K562 (cell line): ENCODE measurements around the gene TMEM120A. TPM values are rescaled to one million over a fixed set of nuclear protein-coding genes. Genes with fewer than 3 reads are reported as not detected.

Experiments used
- ATAC-seq: fragments of 200-7000 bp; cut with Tn5 transposase; 3 replicates; pipeline ENCODE4 v1.9.1; 2020; ENCODE audit warnings: moderate library complexity
- BruUV-seq: library from RNA; stranded (reverse); fragments of 400-500 nt; replicated peaks from 2 replicates; lab custom pipeline; 2021; lab: Mats Ljungman, UMichigan
- CTCF ChIA-PET: fragments of 300-600 bp; formaldehyde crosslinking; extraction: SDS; loops from one replicate; lab custom pipeline; 2021; ENCODE audit warnings: low intra/inter-chr PET ratio; lab: Yijun Ruan, JAX
- POLR2A ChIA-PET: fragments of 300-600, 350-650 bp; sonication (Branson Sonifier 250); formaldehyde crosslinking; extraction: SDS; loops from one replicate; lab custom pipeline; 2021; ENCODE audit warnings: antibody characterized with exemption, inconsistent platforms; lab: Yijun Ruan, JAX
- DNase-seq, 4 experiments: peaks; one replicate each; pipeline versions ENCODE4 v3.0.0 to v3.0.0-alpha.2; 2011 to 2018; ENCODE audit warnings: low spot score in 3 of 4, mixed read lengths in 3 of 4; ENCODE audit errors: extremely low read depth in 1 of 4
- FAIRE-seq: peaks from 2 replicates; lab custom pipeline; 2011; peaks lifted over from hg19 to GRCh38; lab: Jason Lieb, UNC
- H2AFZ ChIP-seq: 2 replicates; pipeline ENCODE4 v1.6.0; 2011; ENCODE audit warnings: low read depth, low read length, control low read depth, inconsistent platforms
- H3K27ac ChIP-seq: fragments of 200-600 bp; 3 replicates; pipeline ENCODE4 v1.8.0; 2011; ENCODE audit warnings: low read depth, mild to moderate bottlenecking, control low read depth, inconsistent platforms, low read length, moderate library complexity, mixed read lengths; ENCODE audit errors: extremely low read depth
- H3K27me3 ChIP-seq, 2 experiments: fragments of 300-600 bp in 1 of 2; 2 replicates in 1 of 2; 3 replicates in 1 of 2; pipeline versions ENCODE4 v1.6.0 to v1.8.0; 2011; ENCODE audit warnings: inconsistent platforms in 2 of 2, low read length in 2 of 2, mild to moderate bottlenecking in 1 of 2, mixed read lengths in 1 of 2, moderate library complexity in 1 of 2; ENCODE audit not compliant: control insufficient read depth in 2 of 2, insufficient read depth in 2 of 2
- H3K36me3 ChIP-seq: fragments of 300-600 bp; 3 replicates; pipeline ENCODE4 v1.8.0; 2011; ENCODE audit warnings: mild to moderate bottlenecking, low read length, inconsistent platforms; ENCODE audit not compliant: control insufficient read depth, insufficient read depth
- H3K4me1 ChIP-seq, 2 experiments: fragments of 200-600 bp in 1 of 2; replicated peaks in 1 of 2; 2 replicates in 1 of 2; 3 replicates in 1 of 2; pipeline versions ENCODE4 v1.5.1 to v1.8.0; 2011; ENCODE audit warnings: inconsistent platforms in 2 of 2, low read length in 2 of 2, mild to moderate bottlenecking in 1 of 2, mixed read lengths in 1 of 2, moderate library complexity in 1 of 2; ENCODE audit not compliant: control insufficient read depth in 2 of 2, insufficient read depth in 2 of 2
- H3K4me2 ChIP-seq: 2 replicates; pipeline ENCODE4 v1.6.1; 2011; ENCODE audit warnings: low read length, control low read depth, inconsistent platforms, mixed read lengths; ENCODE audit not compliant: insufficient read depth
- H3K4me3 ChIP-seq: fragments of 200-600 bp; sonication (generic), shearing (Covaris generic); 2 replicates; pipeline ENCODE4 v1.5.1; 2016; ENCODE audit warnings: control low read depth, inconsistent platforms
- H3K79me2 ChIP-seq: fragments of 200-600 bp; 3 replicates; pipeline ENCODE4 v1.8.0; 2011; ENCODE audit warnings: low read length, inconsistent platforms; ENCODE audit not compliant: control insufficient read depth, insufficient read depth
- H3K9ac ChIP-seq, 2 experiments: 2 replicates each; pipeline versions ENCODE4 v1.6.0 to v1.6.1; 2011; ENCODE audit warnings: low read depth in 2 of 2, low read length in 2 of 2, control low read depth in 1 of 2, inconsistent platforms in 1 of 2, mild to moderate bottlenecking in 1 of 2, mixed read lengths in 1 of 2; ENCODE audit not compliant: insufficient read depth in 1 of 2
- H3K9me1 ChIP-seq: one replicate; pipeline ENCODE4 v1.6.0; 2011; ENCODE audit warnings: inconsistent platforms, mild to moderate bottlenecking, low read length, moderate library complexity; ENCODE audit not compliant: control insufficient read depth, insufficient read depth
- H3K9me3 ChIP-seq: replicated peaks from 2 replicates; pipeline ENCODE4 v1.5.1; 2011; ENCODE audit warnings: low read depth, low read length, inconsistent platforms; ENCODE audit not compliant: control insufficient read depth, insufficient read depth
- H4K20me1 ChIP-seq: replicated peaks from 2 replicates; pipeline ENCODE4 v1.6.1; 2011; ENCODE audit warnings: low read length, inconsistent platforms, mixed read lengths; ENCODE audit not compliant: control insufficient read depth, insufficient read depth
- E2F3 ChIP-seq: fragments of 250-450 bp; sonication (Bioruptor Pico); IDR thresholded peaks from 2 replicates; pipeline ENCODE4 v1.4.0; 2020; ENCODE audit warnings: mild to moderate bottlenecking
- ETV6 ChIP-seq, 3 experiments: fragments of 150-350 bp in 1 of 3; sonication (generic) in 1 of 3; formaldehyde crosslinking in 1 of 3; IDR thresholded peaks; 2 replicates each; pipeline versions ENCODE4 v1.6.1 to v1.8.0; 2014 to 2022; ENCODE audit warnings: borderline replicate concordance in 2 of 3, low read depth in 2 of 3, antibody characterized with exemption in 1 of 3, low read length in 1 of 3, mild to moderate bottlenecking in 1 of 3, missing genetic modification reagents in 1 of 3
- HDGF ChIP-seq: fragments of 450-650 bp; IDR thresholded peaks from 2 replicates; pipeline ENCODE4 v1.6.1; 2016
- POLR2G ChIP-seq: fragments of 200-400 bp; formaldehyde crosslinking; IDR thresholded peaks from 2 replicates; pipeline ENCODE4 v1.6.1; 2017; ENCODE audit warnings: low read depth, mild to moderate bottlenecking, antibody characterized with exemption, low read length, moderate library complexity
- PRMT5 ChIP-seq: sonication (generic); formaldehyde crosslinking; IDR thresholded peaks from 2 replicates; pipeline ENCODE4 v1.5.0; 2020; ENCODE audit warnings: missing genetic modification reagents
- SAFB2 ChIP-seq: fragments of 200-400 bp; formaldehyde crosslinking; IDR thresholded peaks from 2 replicates; pipeline ENCODE4 v1.6.1; 2018; ENCODE audit warnings: borderline replicate concordance, low read length, low read depth, moderate library complexity; ENCODE audit not compliant: severe bottlenecking
- SMARCB1 ChIP-seq: IDR thresholded peaks from 2 replicates; pipeline ENCODE4 v1.6.1; 2011; ENCODE audit warnings: improper control_type of control experiment, low read depth; ENCODE audit not compliant: insufficient read length
- WGBS: fragments of 100-300 bp; shearing (Covaris generic); methylation state at CpG from one replicate; pipeline ENCODE4 v1.1.6; 2016; ENCODE audit warnings: low coverage, mixed read lengths; ENCODE audit not compliant: insufficient coverage; ENCODE audit errors: missing lambda C conversion rate; 5-methylcytosine and 5-hydroxymethylcytosine counted together
- in situ Hi-C: fragments of 300-500 bp; cut with MboI; formaldehyde crosslinking; loops from 4 replicates; pipeline ENCODE4 v1.15.0; 2018; ENCODE audit warnings: inconsistent platforms, mixed read lengths
- intact Hi-C: fragments of 100-400 bp; cut with micrococcal nuclease; formaldehyde crosslinking; loops from 2 replicates; pipeline ENCODE4 v1.14.2; 2022
- polyA plus RNA-seq, 8 experiments: library from polyadenylated mRNA; depleted of rRNA in 4 of 8; stranded (reverse) in 5 of 8; unstranded in 3 of 8; fragments of >200 nt; fragmentation: Nextera tagmentation in 2 of 8; fragmentation: Illumina TruSeq in 1 of 8; extraction: Ambion mirVana in 2 of 8; extraction: Trizol in 1 of 8; gene quantifications; 2 replicates each; pipeline versions ENCODE4 v1.2.1 to v1.2.3, GENCODE V29; 2011 to 2014; ENCODE audit warnings: inconsistent platforms in 1 of 8, missing spikeins in 1 of 8
- total RNA-seq, 7 experiments: library from RNA; depleted of rRNA in 6 of 7; stranded (reverse); fragments of >200 nt in 6 of 7; fragmentation: Illumina TruSeq in 2 of 7; extraction: Trizol in 2 of 7; gene quantifications; 2 replicates each; pipeline versions ENCODE4 v1.2.1 to v1.2.3, GENCODE V29; 2011 to 2021; ENCODE audit warnings: low replicate concordance in 1 of 7

The TMEM120A gene
- total and polyA plus RNA-seq, 9 of the 15 experiments (the other 6 are each of a cell fraction or from before 2014, with no cell fraction given), result 2.3 to 90.2 (median 22.9) TPM

DNA sequence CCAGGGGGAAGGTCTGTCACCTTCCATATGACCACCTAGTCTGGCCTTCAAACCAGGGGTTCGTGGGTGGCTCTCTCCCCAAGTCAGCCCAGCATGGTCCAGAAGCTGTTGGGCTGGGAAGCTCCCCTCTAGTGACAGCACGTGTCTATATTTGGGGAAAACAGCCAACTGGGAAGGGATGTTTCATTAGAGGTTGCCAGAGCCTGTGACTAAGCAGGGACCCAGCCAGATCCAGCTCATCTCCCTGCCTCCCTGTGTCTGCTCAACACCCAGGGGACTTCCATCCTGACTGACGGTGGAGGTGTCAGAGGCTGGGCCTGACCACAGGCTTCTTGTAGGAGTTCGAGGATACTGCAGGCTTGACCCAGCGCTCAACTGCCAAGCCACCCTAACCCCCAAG, 42.9 kb upstream of the TMEM120A start:
- no peak for DNase-seq
- Histone ChIP-seq H2AFZ (no peak overlapping the region), H3K27me3 (no peaks in the 10 kb centered on the region), H3K4me1 (no peaks in the 10 kb centered on the region; a peak in 2 of 5 replicates), H3K9me1 (no peaks in the 10 kb centered on the region), H3K9me3 (no peaks in the 10 kb centered on the region), H3K79me2 (0 out of 3 replicates have a peak, but pooled peaks cover 3% of the 10 kb centered on the region), H3K27ac (no peak overlapping the region), H3K9ac (0 out of 4 replicates have a peak overlapping the region, but pooled peaks of 1 of the 2 experiments have one; percentile 23), H3K36me3 (peaks cover 10% of the 10 kb centered on the region; the same call in 1 of the 3 replicates), H4K20me1 (no peaks in the 10 kb centered on the region; the same call in 1 of the 2 replicates), H3K4me3 (no peak overlapping the region), H3K4me2 (no peak overlapping the region)
- 65% methylated on average over 5 of the region's 5 CpGs for WGBS
- ChIA-PET POLR2A (interaction anchor here (2.6 kb wide), 1 partner anchor 10 kb away, joined by 10 read pairs; the partner anchor contains the start of genes MDH2 and STYXL1), CTCF (no interaction called here)
- no peak for FAIRE-seq
- BruUV-seq, result no TSS peak
- no peak for ATAC-seq
- intact Hi-C loops, result no loop called here
- in situ Hi-C loops, result no loop called here
- TF ChIP-seq ETV6 (IDR thresholded peaks at IDR 0.05; ENCODE audit: borderline replicate concordance in 1 of 2, low read depth in 2 of 2, low read length in 1 of 2) (no peak), ETV6 (CRISPR knock-in tag; IDR thresholded peaks at IDR 0.05; ENCODE audit: borderline replicate concordance) (no peak), E2F3 (CRISPR knock-in tag) (no peak), HDGF (no peak), PRMT5 (CRISPR knock-in tag) (no peak), POLR2G (no peak), SMARCB1 (no peak), SAFB2 (no peak)
